Measurements from ENCODE around the gene JARID2. TPM values are rescaled to one million over a fixed set of nuclear protein-coding genes. Genes with fewer than 3 reads are reported as not detected.

The JARID2 gene
- total RNA-seq, 1 donor from 2014 or later = 66.1 TPM

DNA sequence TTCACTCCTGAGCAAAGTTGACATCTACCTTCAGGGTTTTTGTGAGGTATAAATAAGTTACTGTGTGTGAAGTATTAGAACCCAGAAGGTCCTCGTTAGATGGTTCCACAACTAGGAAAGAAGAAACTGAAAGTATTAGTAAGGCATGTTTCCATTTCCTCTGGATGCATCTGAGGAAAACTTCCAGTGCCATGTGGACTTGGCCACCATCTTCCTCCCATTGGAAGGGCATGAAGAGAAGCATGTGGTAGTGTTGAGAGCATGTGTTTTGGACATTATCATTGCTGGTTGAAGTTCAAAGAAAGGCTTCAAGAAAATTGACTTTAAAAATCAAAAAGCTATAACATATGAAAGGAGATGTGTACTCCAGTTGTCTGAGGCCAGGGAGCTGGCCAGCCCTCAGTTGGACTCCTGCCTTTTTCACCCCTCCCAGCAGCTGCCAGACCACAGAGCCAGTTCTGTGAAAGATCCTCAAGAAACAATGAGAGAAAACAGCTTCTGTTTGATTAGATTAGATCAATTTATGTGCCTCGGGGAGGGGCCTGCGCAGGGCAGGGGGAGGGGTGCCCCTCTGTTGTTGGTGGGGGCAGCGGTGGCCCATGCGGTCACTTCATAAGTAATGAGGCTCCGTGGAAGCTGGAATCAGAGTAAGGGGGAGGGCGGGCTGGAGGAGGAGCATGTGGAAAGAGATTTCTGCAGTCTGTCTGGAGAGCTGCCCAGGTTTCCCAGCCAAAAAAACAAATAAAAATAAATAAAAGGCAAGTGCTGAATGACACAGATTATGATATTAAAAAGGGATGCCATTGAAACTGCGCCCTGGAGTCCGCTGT is 154.0 kb downstream of the JARID2 start:
- Mint-ChIP-seq H3K9me3 (ENCODE audit: unreplicated experiment) (no peaks in the 10 kb centered on the region), H3K27ac (ENCODE audit: unreplicated experiment) (no peak overlapping the region), H3K4me1 (ENCODE audit: unreplicated experiment) (peaks cover 61% of the 10 kb centered on the region), H3K36me3 (ENCODE audit: low read depth, unreplicated experiment) (no peaks in the 10 kb centered on the region), H3K4me3 (ENCODE audit: unreplicated experiment) (no peak overlapping the region), H3K27me3 (ENCODE audit: unreplicated experiment) (no peaks in the 10 kb centered on the region)
- DNase-seq (ENCODE audit: low spot score) = peak; percentile 21
- TF ChIP-seq, protein P1, sequence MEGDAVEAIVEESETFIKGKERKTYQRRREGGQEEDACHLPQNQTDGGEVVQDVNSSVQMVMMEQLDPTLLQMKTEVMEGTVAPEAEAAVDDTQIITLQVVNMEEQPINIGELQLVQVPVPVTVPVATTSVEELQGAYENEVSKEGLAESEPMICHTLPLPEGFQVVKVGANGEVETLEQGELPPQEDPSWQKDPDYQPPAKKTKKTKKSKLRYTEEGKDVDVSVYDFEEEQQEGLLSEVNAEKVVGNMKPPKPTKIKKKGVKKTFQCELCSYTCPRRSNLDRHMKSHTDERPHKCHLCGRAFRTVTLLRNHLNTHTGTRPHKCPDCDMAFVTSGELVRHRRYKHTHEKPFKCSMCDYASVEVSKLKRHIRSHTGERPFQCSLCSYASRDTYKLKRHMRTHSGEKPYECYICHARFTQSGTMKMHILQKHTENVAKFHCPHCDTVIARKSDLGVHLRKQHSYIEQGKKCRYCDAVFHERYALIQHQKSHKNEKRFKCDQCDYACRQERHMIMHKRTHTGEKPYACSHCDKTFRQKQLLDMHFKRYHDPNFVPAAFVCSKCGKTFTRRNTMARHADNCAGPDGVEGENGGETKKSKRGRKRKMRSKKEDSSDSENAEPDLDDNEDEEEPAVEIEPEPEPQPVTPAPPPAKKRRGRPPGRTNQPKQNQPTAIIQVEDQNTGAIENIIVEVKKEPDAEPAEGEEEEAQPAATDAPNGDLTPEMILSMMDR (IDR thresholded peaks at IDR 0.05; ENCODE audit: unreplicated experiment) = no peak

DNA sequence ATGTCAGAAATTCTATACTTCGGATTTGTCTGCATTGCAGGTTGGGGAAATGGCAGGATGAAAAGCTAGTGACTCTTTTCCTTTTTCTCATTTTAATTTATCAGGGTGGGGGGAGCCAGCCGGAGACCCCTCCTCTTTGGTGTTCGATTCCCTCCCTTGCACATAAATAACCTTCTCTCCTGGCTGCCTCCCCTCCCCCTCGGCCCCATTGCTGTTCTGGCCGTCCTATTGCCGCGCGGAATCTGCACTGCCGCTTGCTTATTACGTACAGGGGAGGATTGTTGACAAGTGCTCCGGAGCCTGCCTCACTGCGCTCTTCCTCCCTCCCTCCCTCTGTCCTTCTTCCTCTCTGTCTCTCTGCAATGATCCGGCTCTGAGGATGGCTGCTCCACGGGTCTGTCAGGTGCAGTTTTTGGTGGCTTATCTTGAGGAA is 154.7 kb downstream of the JARID2 start:
- peaks cover 69% of the 10 kb centered on the region for H3K4me1 Mint-ChIP-seq (ENCODE audit: unreplicated experiment)
- H3K4me3 Mint-ChIP-seq (ENCODE audit: unreplicated experiment) = no peak overlapping the region
- H3K9me3 Mint-ChIP-seq (ENCODE audit: unreplicated experiment) = no peaks in the 10 kb centered on the region

DNA sequence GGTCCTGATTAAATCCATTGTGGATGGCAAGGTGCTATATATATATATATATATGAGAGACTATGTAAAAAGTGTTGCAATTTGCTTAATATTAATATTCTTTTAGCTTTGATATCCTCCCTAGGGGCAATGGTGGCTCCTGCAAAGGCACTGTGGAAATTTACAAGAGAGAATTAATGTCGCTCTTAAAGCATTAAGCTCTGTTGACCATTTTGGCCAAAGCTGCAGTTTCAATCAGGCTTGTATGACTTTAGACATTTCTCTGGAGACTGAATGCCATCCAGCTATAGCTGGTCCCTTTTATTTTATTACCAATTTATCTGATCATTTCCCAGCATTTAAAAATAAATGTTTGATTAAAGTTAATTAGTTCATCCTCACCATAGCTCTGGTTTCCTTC is 155.3 kb downstream of the JARID2 start:
- H3K9me3 Mint-ChIP-seq (ENCODE audit: unreplicated experiment) = no peaks in the 10 kb centered on the region
- DNase-seq (ENCODE audit: low spot score) = no peak
- TF ChIP-seq, protein P1 (IDR thresholded peaks at IDR 0.05; ENCODE audit: unreplicated experiment) = no peak

More for the DNA sequence above, 154.7 kb downstream of the JARID2 start:
- DNase-seq (ENCODE audit: low spot score) = peak; percentile 39
- Mint-ChIP-seq H3K27ac (ENCODE audit: unreplicated experiment) (peak overlapping the region; percentile 67), H3K27me3 (ENCODE audit: unreplicated experiment) (no peaks in the 10 kb centered on the region), H3K36me3 (ENCODE audit: low read depth, unreplicated experiment) (no peaks in the 10 kb centered on the region)
- TF ChIP-seq, protein P1 (IDR thresholded peaks at IDR 0.05; ENCODE audit: unreplicated experiment) = no peak

DNA sequence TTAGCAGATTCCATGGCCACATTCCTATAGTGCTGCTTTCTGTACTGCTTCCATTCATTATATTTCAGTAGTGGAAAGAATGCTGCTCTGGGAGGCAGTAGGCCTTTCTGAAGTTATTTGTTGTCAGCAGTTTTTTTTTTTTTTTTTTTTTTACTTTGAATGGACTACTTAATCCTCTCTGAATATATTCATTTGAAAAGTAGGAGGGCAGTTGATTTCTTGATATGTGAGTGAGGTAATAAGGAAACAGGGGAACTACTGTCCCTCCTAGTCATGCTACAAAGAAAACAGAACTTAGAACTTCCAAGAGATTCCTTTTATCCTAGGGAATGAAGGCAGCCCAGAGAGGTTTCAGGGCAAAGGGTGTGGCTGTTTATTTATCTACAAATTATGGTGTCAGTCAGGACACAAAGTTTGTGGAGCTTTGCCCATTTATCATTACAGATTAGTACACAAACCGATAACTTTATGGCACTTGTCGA is 155.9 kb downstream of the JARID2 start:
- DNase-seq (ENCODE audit: low spot score) = no peak
- Mint-ChIP-seq H3K4me3 (ENCODE audit: unreplicated experiment) (no peak overlapping the region), H3K27ac (ENCODE audit: unreplicated experiment) (no peak overlapping the region), H3K4me1 (ENCODE audit: unreplicated experiment) (peaks cover 75% of the 10 kb centered on the region), H3K36me3 (ENCODE audit: low read depth, unreplicated experiment) (no peaks in the 10 kb centered on the region), H3K27me3 (ENCODE audit: unreplicated experiment) (no peaks in the 10 kb centered on the region), H3K9me3 (ENCODE audit: unreplicated experiment) (no peaks in the 10 kb centered on the region)
- TF ChIP-seq, protein P1 (IDR thresholded peaks at IDR 0.05; ENCODE audit: unreplicated experiment) = no peak

More for the DNA sequence above, 155.3 kb downstream of the JARID2 start:
- Mint-ChIP-seq H3K27me3 (ENCODE audit: unreplicated experiment) (no peaks in the 10 kb centered on the region), H3K4me3 (ENCODE audit: unreplicated experiment) (no peak overlapping the region), H3K36me3 (ENCODE audit: low read depth, unreplicated experiment) (no peaks in the 10 kb centered on the region), H3K27ac (ENCODE audit: unreplicated experiment) (no peak overlapping the region), H3K4me1 (ENCODE audit: unreplicated experiment) (peaks cover 74% of the 10 kb centered on the region)
